GM19452 (cell line): ENCODE data around the gene STX8.

Experiments used
- ATAC-seq: cut with Tn5 transposase; IDR thresholded peaks from one replicate; pipeline ENCODE4 v1.9.1; 2021; ENCODE audit not compliant: unreplicated experiment

The STX8 gene

DNA sequence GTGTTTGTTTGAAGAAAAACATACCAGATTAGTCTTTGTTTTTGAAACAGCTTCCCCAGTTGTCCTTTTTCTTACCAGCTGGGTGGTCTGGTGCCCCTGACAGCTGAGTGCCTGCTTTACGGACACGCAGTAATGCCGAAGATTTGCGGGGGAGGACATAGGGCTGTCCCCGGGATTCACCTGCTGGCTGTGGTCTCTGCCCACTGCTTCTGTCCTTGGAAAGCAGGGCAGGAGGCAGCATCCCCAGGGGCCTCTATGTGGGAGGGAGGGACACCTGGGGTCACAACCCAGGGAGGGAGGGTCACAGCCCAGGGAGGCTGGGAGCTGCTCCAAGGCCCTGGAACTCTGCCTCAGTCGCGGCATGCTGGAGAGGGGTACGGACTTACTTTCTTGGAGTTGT lies 332.6 kb downstream of the STX8 start:
- ATAC-seq = no peak

- no peak for ATAC-seq
These were observed 333.1 kb downstream of the STX8 start for GRCh38 chr17:9242497-9242881.

GRCh38 chr17:9241774-9242496 lies 333.7 kb downstream of the STX8 start:
- no peak for ATAC-seq

DNA sequence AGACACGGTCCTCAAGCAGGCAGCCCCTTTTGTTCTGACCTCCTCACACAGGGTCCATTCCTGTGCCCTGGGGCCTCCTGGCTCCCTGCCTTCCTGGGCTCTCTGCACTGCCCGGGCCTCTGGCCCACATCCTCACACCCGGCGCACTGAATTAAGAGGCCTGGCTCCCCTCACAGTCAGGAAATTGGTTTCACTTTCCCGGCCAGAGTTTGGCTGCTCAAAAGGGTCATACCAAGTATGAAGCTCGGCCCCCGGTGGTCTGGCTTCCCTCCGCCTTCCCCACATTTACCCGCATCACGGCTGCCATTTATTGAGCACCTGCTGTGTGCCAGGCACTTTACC lies 334.3 kb downstream of the STX8 start:
- no peak for ATAC-seq

DNA sequence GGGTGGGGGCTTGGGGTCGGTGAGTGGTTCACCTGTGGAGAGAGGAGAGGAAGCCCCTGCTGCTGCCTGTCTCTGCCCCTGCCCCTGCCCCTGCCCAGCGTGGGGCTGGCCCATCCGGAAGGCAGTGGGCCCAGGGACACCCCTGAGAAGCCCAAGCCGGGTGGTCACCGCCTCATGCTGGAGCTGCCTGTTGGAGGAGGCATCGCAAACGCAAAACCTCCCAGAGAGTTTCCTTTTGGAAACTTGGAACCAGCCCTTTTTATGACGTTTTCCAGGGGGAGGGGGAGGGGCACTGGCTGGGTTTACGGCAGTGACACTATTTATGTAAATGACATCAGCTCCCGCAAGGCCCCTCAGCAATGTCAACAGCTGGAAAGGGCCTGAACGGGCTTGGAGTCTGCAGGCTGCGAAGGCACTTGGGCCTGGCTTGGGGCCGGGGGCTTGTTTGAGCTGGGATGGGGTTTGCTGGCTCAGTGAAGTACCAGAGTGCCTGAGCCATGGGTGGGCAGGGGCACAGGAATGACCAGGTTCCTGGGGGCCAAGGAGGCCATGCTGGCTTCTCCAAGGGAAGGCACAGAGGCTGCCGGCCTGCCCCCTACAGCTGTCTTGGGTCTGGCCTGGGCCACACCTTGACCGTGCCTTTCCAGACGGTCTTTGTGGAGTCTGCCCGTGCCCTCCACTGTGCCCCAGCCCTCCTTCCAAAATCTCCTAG lies 334.8 kb downstream of the STX8 start:
- ATAC-seq = no peak

DNA sequence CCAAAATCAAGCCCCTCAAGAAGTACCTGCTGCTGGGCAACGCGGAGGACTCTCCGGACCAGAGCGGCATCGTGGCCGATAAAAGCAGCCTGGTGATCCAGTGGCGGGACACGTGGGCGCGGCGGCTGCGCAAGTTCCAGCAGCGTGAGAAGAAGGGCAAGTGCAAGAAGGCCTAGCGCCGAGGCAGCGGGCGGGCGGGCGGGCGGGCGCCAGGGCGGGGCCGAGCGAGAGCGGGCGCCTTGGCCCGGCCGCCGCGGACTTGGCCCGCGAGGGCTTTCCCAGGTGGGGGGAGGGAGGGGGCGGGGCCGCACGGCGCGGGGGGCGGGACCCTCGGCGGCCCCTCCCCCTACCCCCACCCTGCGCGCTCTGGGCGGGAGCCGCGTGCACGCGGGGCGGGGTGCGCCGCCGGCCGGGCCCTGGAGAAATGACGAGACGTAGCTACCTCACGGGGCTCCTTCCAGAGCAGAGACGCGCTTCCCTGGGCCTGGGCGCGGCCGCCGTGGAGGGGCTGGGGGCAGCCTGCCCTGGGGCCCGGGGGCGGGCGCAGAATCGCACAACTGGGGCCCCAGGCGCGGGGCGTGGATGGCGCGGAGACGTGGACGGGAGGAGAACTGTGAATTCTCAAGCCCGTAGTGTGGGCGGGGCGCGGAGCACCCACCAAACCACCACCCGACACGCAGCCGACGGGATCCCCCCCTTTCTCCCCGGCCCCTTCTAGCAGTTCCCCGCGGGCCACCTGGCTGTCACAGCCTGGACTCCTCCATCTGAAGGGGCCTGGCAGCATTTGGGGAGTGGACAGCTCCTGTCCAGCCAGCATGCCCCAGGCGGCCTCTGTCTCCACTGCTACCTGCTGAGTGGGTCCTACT lies 335.6 kb downstream of the STX8 start:
- ATAC-seq = peak; percentile 58

DNA sequence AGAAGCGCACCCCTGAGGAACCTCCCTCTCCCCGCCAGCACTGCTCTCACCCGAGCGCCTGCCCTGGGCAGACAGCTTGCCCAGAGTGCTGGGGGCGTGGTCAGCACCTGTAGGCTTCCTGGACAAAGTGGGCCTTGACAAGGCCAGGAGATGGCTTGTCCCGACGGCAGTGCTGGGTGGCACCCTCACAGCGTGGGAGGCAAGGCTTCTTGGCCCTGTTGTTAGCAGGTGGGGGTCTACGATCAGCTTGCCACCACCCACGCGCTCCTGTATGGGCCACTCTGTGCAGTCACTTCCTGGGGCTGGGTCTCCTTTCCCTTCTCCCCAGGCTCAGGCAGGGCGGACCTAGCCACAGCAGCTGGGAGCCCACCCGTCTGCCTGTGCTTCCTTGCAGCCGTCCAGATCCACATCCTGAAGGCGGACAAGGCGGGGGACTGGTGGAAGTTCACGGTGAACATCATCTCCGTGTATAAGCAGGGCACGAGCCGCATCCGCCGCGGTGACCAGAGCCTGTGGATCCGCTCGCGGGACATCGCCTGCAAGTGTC lies 336.3 kb downstream of the STX8 start:
- ATAC-seq = no peak

DNA sequence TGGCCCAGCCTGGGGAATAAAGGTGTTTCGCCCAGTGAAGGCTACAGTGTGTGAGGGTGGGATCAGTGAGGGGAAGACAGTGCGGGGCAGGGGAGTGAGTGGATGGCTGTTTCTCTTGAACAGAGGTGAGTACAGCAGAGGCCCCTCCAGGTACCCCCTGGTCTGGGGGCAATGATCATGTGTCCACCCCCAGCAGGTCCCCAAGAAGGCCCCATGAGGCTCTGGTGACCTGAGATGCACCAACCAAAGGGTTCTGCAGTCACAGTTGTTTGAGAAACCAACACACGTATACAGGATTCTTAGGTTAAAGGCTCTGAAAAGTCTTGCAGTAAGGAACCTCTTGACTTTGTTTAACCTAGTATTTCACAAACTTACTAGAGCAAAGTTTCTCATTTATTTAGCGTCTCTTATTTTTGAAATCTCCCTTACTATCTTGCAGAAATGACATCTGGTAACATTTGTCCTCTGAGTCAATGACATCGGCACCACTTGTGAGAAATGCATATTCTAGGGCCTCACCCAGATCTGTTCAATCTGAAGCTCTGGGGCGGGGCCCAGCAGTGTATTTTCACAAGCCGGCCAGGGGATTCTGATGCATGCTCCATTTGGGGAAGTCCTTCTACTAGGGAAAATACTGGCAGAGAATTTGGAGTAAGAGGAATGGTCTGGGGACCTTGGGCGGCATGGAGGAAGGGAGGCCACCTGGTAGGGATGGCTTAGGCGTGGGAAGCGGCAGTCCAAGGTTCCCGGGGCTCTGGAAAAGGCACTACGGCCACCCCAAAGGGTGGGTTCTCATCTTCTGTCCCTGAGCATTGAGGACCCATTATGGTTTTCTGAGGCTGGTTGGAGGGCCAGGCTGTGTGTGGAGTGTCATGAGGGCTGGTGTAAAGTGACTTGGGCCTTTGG lies 337.0 kb downstream of the STX8 start:
- no peak for ATAC-seq

- ATAC-seq = no peak
These were observed 337.8 kb downstream of the STX8 start for GRCh38 chr17:9237661-9238301.

DNA sequence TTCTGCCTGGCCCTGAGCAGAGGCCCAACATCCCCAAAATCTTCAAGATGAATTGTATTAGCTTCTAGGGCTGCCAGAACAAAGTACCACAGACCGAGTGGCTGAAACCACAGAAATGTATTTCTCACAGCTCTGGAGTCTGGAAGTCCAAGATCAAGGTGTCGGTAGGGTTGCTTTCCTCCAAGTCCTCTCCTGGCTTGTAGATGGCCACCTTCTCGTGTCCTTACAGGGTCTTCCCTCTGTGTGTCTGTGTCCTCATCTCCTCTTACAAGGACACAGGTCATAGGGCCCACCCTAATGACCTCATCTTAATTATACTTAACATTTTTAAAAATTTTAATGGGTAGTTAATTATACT lies 338.6 kb downstream of the STX8 start:
- no peak for ATAC-seq

GRCh38 chr17:9236286-9237052 lies 339.2 kb downstream of the STX8 start:
- ATAC-seq = no peak

- no peak for ATAC-seq
These were observed 340.3 kb downstream of the STX8 start for GRCh38 chr17:9235346-9235745.

GRCh38 chr17:9234389-9234945 lies 341.2 kb downstream of the STX8 start:
- ATAC-seq = no peak

- no peak for ATAC-seq
These were observed 341.9 kb downstream of the STX8 start for GRCh38 chr17:9233761-9234160.

- ATAC-seq = no peak
These were observed 342.4 kb downstream of the STX8 start for GRCh38 chr17:9233271-9233599.

DNA sequence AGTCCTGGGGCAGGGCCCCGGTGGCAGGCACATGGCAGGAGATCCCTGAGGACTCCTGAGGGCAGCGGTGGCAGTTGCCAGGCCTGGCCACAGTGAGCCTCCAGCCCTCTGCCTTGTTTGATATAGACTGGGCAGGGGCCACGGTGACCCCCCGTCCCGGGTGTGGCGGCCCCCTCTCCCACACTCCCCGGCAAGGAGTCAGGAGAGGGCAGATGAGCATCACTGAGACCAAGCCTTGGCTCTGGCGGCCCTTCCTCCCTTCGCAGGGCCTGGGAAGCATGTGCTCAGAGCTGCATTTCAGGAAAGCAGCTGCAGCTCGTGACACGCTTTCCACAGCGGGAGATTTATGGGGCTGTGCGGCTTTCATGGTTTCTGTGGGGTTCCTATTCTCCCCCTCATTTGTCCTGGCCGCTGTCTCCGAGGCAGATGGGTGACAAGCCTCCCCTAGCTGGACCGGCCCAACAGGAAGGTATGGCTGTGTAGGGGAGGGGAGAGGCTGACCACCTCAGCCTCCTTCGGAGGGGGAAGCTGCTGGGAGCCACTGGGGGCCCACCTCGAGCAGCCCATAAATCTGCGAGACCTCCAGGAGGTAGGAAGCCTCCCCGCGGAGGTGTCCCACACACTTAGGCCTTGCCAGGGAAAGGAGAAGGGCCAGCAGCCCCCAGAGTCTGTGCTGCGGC lies 342.9 kb downstream of the STX8 start:
- no peak for ATAC-seq

DNA sequence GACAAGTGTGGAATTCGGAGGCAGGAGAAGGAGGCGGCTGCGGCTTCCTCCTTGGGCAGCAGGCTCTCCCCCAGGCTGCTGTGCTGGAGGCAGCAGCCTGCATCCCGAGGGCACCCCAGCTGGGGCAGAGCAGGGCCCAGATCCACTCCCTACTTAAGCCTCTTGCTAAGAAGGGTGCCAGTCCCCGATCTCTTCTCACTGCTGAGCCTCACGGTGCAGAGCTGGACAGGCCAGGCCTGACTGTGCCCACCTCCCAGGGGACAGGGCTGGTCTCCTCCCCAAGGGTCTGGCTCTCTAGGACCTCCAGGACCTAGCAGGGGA lies 343.5 kb downstream of the STX8 start:
- ATAC-seq = no peak

DNA sequence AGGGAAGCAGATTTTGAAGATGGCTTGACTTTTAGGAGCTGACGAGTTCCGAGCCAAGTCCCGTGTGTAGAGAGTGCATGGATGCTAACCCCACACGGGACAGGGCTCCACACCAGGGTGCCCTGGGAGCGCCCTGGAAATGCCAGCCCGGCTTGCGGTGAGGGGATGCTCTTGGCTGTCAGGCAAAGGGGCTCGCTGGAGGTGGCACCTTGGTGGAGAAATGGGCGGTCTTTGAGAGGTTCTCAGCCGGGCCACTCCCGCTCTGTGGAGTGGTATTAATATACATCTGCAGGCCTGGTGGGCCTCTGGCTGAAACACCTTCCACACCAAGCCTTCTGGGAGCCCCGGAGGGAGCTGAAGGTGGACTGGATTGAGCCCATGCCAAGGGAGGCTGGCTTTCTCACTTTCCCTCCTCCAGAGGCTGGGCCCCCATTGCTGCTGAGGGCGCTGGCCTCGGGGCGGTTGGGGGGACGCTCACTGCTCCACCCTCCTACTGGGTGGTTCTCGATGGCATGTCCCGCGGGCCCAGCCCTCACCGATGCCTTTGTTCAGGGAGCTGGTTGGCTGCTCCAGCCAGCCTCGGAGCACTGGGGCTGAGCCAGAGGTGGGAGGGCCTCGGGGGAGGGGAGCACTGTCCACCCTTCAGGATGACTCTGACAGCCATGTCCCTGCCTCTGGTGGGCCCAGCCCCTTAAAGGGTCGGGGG lies 344.0 kb downstream of the STX8 start:
- no peak for ATAC-seq
